WTC11 (cell line): ENCODE results near the gene ASTN2. TPM values are rescaled to one million over a fixed set of nuclear protein-coding genes. Genes with fewer than 3 reads are reported as not detected.
A peak's percentile ranks its signal among the peaks of the same experiment; 100 is the strongest.

Source experiments
- ATAC-seq: fragments of 200-7000 bp; cut with Tn5 transposase; 2 replicates; pipeline ENCODE4 v1.10.0; 2021; ENCODE audit warnings: mild to moderate bottlenecking, moderate library complexity
- CTCF ChIA-PET: fragments of 300-600 bp; sonication (Branson Sonifier 250); formaldehyde crosslinking; loops from one replicate; lab custom pipeline; 2021; ENCODE audit warnings: antibody characterized with exemption; lab: Charles Lee
- POLR2A ChIA-PET: fragments of 350-600 bp; sonication (Branson Sonifier 250); formaldehyde crosslinking; loops from one replicate; lab custom pipeline; 2021; ENCODE audit warnings: antibody characterized with exemption; lab: Charles Lee
- DNase-seq: peaks from one replicate; pipeline ENCODE4 v3.0.0; 2021; ENCODE audit warnings: low spot score
- H3K27ac Mint-ChIP-seq: 2 replicates; pipeline ENCODE4 v1.8.0; 2021; ENCODE audit warnings: mixed read lengths
- H3K27me3 Mint-ChIP-seq: 2 replicates; pipeline ENCODE4 v1.8.0; 2021; ENCODE audit warnings: low read depth, mild to moderate bottlenecking, moderate library complexity, mixed read lengths
- H3K36me3 Mint-ChIP-seq: 2 replicates; pipeline ENCODE4 v1.8.0; 2021; ENCODE audit warnings: mixed read lengths
- H3K4me1 Mint-ChIP-seq: 2 replicates; pipeline ENCODE4 v1.8.0; 2022; ENCODE audit warnings: mixed read lengths
- H3K4me3 Mint-ChIP-seq: 2 replicates; pipeline ENCODE4 v1.8.0; 2021; ENCODE audit warnings: mild to moderate bottlenecking, moderate library complexity, mixed read lengths
- H3K9me3 Mint-ChIP-seq: 2 replicates; pipeline ENCODE4 v1.8.0; 2021; ENCODE audit warnings: mixed read lengths
- AR ChIP-seq: fragments of 250-450 bp; sonication (Bioruptor Pico); IDR thresholded peaks from 2 replicates; pipeline ENCODE4 v1.9.0; 2021; ENCODE audit warnings: mild to moderate bottlenecking
- CREB1 ChIP-seq: sonication (generic); formaldehyde crosslinking; IDR thresholded peaks from 2 replicates; pipeline ENCODE4 v1.8.0; 2023; ENCODE audit warnings: mild to moderate bottlenecking, missing genetic modification reagents
- ELF4 ChIP-seq: sonication (generic); formaldehyde crosslinking; IDR thresholded peaks from 2 replicates; pipeline ENCODE4 v1.8.1; 2022; ENCODE audit warnings: low read depth, mild to moderate bottlenecking, moderate library complexity, missing genetic modification reagents
- FOXK1 ChIP-seq: sonication (generic); formaldehyde crosslinking; IDR thresholded peaks from 2 replicates; pipeline ENCODE4 v1.8.0; 2022; ENCODE audit warnings: mild to moderate bottlenecking, moderate library complexity, missing genetic modification reagents
- IRF1 ChIP-seq: sonication (generic); formaldehyde crosslinking; IDR thresholded peaks from 2 replicates; pipeline ENCODE4 v1.8.0; 2023; ENCODE audit warnings: missing genetic modification reagents
- PRRX2 ChIP-seq: fragments of 250-450 bp; sonication (Bioruptor Pico); IDR thresholded peaks from 2 replicates; pipeline ENCODE4 v1.8.0; 2021; ENCODE audit warnings: mild to moderate bottlenecking
- ZBTB21 ChIP-seq: sonication (generic); formaldehyde crosslinking; IDR thresholded peaks from 2 replicates; pipeline ENCODE4 v1.8.1; 2023; ENCODE audit warnings: mild to moderate bottlenecking, missing genetic modification reagents, borderline replicate concordance
- ZNF121 ChIP-seq: sonication (generic); formaldehyde crosslinking; IDR thresholded peaks from 2 replicates; pipeline ENCODE4 v1.8.0; 2023; ENCODE audit warnings: missing genetic modification reagents
- ZNF281 ChIP-seq: sonication (generic); formaldehyde crosslinking; IDR thresholded peaks from 2 replicates; pipeline ENCODE4 v1.8.0; 2023; ENCODE audit warnings: mild to moderate bottlenecking, missing genetic modification reagents
- ZNF423 ChIP-seq: fragments of 250-450 bp; sonication (Bioruptor Pico); IDR thresholded peaks from 2 replicates; pipeline ENCODE4 v2.1.2; 2022; ENCODE audit warnings: mild to moderate bottlenecking, moderate library complexity
- total RNA-seq: library from RNA; stranded (reverse); gene quantifications from 3 replicates; pipeline ENCODE4 v1.2.3, GENCODE V29; 2021
- TF ChIP-seq, protein P1 (sequence below): fragments of 250-450 bp; sonication (Bioruptor Pico); IDR thresholded peaks from 2 replicates; pipeline ENCODE4 v1.8.0; 2021; ENCODE audit warnings: mild to moderate bottlenecking
- TF ChIP-seq, protein P2 (sequence below): fragments of 200-600 bp; IDR thresholded peaks from 2 replicates; pipeline ENCODE4 v1.8.0; 2022; ENCODE audit warnings: antibody characterized with exemption
- TF ChIP-seq, protein P3 (sequence below): sonication (generic); formaldehyde crosslinking; IDR thresholded peaks from 2 replicates; pipeline ENCODE4 v1.8.0; 2022; ENCODE audit warnings: missing genetic modification reagents
- TF ChIP-seq, protein P4 (sequence below): sonication (generic); formaldehyde crosslinking; IDR thresholded peaks from 2 replicates; pipeline ENCODE4 v1.8.0; 2023; ENCODE audit warnings: missing genetic modification reagents, mild to moderate bottlenecking, borderline replicate concordance

ASTN2 gene
- total RNA-seq, 1 experiment from 2014 or later = 16.2 TPM

DNA sequence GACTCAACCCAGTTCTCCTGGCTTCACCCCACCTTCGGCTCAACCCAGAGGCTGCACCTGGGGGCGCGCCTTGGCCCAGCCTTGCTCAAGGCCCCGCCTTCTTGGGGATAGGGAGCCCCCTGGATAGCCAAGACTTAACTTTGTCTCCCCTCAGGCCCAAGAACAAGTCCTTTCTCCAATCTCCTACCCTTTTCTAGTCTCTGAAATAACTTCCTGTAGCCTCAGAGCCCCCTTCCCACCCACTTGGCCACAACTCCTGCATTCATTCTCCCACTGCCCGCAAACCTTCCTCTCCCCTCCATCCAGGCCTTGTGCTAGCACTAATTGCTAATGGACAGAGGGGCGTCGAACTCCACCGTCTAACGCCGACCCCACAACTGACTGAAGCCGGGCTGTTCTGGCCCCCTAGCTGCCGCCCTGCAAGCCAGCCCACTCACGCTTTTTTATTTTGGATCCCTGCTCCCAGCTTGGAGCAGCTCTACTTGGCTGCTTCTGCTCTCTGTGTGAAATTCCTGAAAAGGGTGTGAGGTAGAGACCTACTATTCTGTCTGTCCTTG is 579 bp upstream of the ASTN2 start (continued):
- TF ChIP-seq, protein P1, sequence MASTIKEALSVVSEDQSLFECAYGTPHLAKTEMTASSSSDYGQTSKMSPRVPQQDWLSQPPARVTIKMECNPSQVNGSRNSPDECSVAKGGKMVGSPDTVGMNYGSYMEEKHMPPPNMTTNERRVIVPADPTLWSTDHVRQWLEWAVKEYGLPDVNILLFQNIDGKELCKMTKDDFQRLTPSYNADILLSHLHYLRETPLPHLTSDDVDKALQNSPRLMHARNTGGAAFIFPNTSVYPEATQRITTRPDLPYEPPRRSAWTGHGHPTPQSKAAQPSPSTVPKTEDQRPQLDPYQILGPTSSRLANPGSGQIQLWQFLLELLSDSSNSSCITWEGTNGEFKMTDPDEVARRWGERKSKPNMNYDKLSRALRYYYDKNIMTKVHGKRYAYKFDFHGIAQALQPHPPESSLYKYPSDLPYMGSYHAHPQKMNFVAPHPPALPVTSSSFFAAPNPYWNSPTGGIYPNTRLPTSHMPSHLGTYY = no peak
- TF ChIP-seq, protein P2, sequence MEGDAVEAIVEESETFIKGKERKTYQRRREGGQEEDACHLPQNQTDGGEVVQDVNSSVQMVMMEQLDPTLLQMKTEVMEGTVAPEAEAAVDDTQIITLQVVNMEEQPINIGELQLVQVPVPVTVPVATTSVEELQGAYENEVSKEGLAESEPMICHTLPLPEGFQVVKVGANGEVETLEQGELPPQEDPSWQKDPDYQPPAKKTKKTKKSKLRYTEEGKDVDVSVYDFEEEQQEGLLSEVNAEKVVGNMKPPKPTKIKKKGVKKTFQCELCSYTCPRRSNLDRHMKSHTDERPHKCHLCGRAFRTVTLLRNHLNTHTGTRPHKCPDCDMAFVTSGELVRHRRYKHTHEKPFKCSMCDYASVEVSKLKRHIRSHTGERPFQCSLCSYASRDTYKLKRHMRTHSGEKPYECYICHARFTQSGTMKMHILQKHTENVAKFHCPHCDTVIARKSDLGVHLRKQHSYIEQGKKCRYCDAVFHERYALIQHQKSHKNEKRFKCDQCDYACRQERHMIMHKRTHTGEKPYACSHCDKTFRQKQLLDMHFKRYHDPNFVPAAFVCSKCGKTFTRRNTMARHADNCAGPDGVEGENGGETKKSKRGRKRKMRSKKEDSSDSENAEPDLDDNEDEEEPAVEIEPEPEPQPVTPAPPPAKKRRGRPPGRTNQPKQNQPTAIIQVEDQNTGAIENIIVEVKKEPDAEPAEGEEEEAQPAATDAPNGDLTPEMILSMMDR = no peak
- TF ChIP-seq IRF1 (CRISPR knock-in tag) (no peak), ZBTB21 (CRISPR knock-in tag) (no peak)
- TF ChIP-seq, protein P3, sequence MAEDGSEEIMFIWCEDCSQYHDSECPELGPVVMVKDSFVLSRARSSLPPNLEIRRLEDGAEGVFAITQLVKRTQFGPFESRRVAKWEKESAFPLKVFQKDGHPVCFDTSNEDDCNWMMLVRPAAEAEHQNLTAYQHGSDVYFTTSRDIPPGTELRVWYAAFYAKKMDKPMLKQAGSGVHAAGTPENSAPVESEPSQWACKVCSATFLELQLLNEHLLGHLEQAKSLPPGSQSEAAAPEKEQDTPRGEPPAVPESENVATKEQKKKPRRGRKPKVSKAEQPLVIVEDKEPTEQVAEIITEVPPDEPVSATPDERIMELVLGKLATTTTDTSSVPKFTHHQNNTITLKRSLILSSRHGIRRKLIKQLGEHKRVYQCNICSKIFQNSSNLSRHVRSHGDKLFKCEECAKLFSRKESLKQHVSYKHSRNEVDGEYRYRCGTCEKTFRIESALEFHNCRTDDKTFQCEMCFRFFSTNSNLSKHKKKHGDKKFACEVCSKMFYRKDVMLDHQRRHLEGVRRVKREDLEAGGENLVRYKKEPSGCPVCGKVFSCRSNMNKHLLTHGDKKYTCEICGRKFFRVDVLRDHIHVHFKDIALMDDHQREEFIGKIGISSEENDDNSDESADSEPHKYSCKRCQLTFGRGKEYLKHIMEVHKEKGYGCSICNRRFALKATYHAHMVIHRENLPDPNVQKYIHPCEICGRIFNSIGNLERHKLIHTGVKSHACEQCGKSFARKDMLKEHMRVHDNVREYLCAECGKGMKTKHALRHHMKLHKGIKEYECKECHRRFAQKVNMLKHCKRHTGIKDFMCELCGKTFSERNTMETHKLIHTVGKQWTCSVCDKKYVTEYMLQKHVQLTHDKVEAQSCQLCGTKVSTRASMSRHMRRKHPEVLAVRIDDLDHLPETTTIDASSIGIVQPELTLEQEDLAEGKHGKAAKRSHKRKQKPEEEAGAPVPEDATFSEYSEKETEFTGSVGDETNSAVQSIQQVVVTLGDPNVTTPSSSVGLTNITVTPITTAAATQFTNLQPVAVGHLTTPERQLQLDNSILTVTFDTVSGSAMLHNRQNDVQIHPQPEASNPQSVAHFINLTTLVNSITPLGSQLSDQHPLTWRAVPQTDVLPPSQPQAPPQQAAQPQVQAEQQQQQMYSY (CRISPR knock-in tag) = no peak

DNA sequence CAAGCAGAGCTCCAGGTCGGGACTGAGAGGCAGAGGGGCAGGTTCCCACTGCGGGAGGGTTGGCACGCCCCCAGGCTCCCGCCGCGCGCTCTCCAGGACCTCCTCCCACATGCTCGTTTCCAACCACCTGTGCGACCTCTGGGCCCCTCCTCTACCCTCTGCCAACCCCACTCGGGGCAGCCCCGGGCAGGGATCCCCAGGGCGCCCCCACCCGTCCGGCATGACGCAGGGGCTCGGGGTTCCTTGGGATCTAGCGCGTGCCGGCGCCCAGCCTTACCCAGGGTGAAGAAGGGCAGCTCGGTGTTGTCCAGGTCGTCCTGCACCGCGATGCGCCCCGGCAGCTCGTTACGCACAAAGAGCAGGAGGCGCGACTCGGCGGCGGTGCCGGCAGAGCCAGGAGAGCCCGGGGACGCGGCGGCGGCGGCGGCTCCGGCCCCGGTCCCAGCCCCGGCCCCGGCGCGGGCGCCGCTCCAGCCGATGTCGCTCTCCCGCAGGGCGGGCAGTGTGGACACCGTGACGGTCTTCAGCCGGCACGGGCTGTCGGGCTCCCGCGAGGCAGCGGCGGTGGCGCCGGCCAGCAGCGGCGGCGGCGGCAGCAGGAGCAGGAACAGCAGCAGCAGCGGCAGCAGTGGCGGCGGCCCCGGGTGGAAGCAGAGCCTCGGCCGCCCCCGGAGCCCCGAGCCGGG is 494 bp downstream of the ASTN2 start:
- Mint-ChIP-seq H3K27ac (no peak overlapping the region), H3K9me3 (no peaks in the 10 kb centered on the region), H3K27me3 (peaks cover 28% of the 10 kb centered on the region), H3K4me3 (peak overlapping the region; percentile 85), H3K4me1 (peaks cover 23% of the 10 kb centered on the region), H3K36me3 (no peaks in the 10 kb centered on the region)
- CTCF ChIA-PET = interaction anchor here (0.9 to 3.9 kb wide), 12 partner anchors 11 to 384 kb away, joined by 3 to 37 read pairs (median 4); no protein-coding TSS in a partner anchor
- DNase-seq = peak; percentile 56
- ATAC-seq = peak; percentile 19
- POLR2A ChIA-PET = interaction anchor here (1.4 kb wide), 1 partner anchor 21 kb away, joined by 5 read pairs; no protein-coding TSS in a partner anchor
- TF ChIP-seq ZNF121 (no peak), CREB1 (CRISPR knock-in tag) (no peak), FOXK1 (CRISPR knock-in tag) (0 out of 2 replicates have a peak, but pooled peaks have one; percentile 17), ELF4 (CRISPR knock-in tag) (no peak), ZNF281 (CRISPR knock-in tag) (no peak), ZNF423 (CRISPR knock-in tag) (peak; percentile 88), PRRX2 (CRISPR knock-in tag) (no peak), AR (CRISPR knock-in tag) (no peak)
- TF ChIP-seq, protein P4, sequence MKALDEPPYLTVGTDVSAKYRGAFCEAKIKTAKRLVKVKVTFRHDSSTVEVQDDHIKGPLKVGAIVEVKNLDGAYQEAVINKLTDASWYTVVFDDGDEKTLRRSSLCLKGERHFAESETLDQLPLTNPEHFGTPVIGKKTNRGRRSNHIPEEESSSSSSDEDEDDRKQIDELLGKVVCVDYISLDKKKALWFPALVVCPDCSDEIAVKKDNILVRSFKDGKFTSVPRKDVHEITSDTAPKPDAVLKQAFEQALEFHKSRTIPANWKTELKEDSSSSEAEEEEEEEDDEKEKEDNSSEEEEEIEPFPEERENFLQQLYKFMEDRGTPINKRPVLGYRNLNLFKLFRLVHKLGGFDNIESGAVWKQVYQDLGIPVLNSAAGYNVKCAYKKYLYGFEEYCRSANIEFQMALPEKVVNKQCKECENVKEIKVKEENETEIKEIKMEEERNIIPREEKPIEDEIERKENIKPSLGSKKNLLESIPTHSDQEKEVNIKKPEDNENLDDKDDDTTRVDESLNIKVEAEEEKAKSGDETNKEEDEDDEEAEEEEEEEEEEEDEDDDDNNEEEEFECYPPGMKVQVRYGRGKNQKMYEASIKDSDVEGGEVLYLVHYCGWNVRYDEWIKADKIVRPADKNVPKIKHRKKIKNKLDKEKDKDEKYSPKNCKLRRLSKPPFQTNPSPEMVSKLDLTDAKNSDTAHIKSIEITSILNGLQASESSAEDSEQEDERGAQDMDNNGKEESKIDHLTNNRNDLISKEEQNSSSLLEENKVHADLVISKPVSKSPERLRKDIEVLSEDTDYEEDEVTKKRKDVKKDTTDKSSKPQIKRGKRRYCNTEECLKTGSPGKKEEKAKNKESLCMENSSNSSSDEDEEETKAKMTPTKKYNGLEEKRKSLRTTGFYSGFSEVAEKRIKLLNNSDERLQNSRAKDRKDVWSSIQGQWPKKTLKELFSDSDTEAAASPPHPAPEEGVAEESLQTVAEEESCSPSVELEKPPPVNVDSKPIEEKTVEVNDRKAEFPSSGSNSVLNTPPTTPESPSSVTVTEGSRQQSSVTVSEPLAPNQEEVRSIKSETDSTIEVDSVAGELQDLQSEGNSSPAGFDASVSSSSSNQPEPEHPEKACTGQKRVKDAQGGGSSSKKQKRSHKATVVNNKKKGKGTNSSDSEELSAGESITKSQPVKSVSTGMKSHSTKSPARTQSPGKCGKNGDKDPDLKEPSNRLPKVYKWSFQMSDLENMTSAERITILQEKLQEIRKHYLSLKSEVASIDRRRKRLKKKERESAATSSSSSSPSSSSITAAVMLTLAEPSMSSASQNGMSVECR = 0 out of 2 replicates have a peak, but pooled peaks have one; percentile 54
